Activated T-helper 1 cell treated with Interleukin-2 at 50 U/mL for 16 hours (primary cell): ENCODE data around the gene CCDC178.
"Not testable (repeated sequence)": the region's sequence is repeated elsewhere in the genome, so short reads cannot be mapped to it uniquely, and the experiment has no call there.

Experiments used
- DNase-seq: peaks from one replicate; pipeline ENCODE4 v3.0.0-alpha.2; 2020; ENCODE audit warnings: low read depth

The CCDC178 gene

DNA sequence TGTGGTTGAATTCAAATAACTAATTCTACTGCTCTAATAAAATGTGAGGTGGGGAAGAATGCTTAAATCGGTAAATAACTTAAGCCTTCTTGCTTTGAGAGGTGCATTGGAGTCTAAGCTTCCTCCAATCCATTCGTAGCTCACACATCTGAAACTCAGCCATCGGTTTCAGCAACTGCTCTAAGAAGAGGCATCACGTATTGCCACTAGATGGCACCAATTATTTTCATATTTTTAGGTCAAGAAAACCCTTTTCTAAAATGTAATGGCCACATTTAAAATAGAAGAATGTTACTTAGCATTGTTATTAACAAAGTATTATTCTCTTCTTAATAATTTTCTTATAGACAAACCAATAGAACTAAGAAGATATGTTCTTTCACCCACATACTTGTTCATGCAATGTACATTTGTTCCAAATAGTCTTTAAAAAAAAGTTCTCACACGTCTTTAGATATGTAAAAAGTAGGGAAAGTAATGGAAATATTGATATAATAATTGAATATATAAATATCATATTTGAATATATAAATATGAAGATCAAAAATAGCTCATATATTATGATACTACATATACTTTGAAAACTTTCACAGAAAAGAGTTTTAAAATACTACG is 229.8 kb downstream of the CCDC178 start:
- no peak for DNase-seq

DNA sequence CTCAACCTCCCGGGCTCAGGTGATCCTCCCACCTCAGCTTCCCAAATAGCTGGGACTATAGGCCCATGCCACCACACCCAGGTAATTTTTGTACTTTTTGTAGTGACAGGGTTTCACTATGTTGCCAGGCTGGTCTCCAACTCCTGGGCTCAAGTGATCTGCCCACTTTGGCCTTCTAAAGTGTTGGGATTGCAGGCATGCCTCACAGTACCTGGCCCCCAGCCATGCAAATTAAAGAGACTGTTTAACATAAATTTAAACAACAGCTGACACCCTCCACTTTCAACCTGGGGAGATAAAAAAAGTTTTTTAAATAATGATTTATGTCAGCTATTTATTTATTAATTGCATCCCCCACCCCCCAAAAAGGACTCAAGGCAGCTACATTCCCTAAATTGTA is 234.7 kb downstream of the CCDC178 start:
- no peak for DNase-seq

DNA sequence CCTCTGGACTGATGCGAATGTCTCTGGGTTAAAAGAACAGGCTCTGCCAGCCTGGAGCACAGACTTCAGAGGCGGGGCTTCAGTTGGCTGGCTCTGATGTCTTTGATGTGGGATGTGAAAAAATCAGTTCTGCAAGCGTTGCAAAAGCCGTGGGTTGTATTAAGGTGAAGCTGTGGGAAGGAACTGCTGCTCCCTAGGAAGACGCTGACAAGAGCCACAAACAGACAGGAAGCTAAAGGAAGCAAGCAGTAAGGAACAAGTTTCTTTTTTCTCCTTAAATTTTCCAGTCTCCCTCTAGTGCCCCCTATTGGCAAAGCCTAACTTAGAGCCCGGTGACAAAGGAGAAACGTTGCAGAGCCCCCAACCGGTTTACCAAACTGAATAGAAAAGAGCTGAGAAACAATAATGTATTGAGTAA is 239.0 kb downstream of the CCDC178 start:
- no peak for DNase-seq

DNA sequence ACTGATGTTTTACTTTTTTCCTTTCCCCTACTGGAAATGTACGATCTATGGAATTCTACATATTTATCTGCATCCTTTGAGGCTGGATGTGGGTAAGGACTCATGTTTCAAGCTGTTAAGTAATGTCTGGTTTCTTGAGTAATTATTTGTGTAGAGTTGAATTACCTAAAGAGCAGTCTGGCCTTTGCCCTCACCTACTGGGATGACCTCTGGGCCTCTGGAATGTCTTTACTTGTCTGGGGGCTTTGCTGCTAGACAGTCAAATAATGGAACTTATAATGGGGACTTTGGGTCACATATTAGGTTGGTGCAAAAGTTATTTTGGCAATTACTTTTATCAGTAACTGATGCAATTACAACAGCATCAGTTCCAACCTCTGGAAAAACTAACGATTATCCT is 244.7 kb downstream of the CCDC178 start:
- no peak for DNase-seq

DNA sequence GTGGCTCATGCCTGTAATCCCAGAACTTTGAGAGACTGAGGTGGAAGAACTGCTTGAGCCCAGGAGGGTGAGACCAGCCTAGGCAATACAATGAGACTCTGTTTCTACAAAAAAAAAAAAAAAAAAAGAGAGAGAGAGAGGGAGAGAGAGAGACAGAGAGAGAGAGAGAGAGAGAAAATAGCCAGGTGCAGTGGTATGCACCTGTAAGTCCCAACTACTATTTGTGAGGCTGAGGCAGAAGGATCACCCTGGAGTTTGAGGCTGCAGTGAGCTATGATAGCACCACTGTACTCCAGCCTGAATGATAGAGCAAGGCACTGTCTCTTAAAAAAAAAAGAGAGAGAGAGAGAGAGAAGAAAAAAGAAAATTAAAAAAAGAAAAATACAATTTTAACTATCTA is 245.7 kb downstream of the CCDC178 start:
- no peak for DNase-seq

GRCh38 chr18:33184958-33185357 is 255.6 kb downstream of the CCDC178 start:
- DNase-seq = no peak

DNA sequence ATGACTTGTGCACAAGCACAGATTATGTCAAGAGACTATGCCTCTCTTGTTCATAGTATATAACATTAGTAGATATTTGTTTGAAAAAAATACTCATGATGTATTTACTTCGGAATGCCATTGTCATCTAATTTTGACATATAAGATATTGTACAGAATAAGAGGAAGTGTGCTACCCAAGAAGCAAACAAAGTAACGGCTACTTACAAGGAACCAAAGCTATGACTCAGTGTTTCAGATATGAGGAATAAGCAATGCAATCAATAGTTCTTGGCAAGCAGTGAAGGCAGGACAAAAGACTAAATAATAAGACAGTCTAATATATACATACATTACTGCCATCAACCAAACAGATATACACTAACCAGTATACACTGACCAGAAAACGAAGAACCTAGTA is 256.3 kb downstream of the CCDC178 start:
- no peak for DNase-seq

DNA sequence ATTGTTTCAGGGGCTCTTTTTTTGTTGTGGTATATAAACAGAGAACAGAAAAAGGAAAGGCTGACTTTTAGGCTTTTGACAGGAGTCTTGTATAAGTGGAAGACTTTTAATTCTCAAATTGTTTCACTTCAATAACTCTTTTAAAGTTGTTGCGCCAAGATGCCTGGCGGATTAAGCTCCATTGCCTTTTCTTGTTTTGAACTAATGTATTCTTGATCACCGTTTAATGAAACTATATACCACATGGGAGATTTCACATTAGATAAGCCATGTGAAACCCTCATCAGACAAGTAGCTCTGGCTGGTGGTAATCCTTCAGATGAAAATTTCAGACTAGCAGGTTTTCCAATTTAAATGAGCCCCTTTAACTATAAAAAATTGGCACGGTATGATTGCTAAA is 257.4 kb downstream of the CCDC178 start:
- no peak for DNase-seq

- DNase-seq = no peak
Measured at GRCh38 chr18:33181016-33181415, 259.5 kb downstream of the CCDC178 start.

DNA sequence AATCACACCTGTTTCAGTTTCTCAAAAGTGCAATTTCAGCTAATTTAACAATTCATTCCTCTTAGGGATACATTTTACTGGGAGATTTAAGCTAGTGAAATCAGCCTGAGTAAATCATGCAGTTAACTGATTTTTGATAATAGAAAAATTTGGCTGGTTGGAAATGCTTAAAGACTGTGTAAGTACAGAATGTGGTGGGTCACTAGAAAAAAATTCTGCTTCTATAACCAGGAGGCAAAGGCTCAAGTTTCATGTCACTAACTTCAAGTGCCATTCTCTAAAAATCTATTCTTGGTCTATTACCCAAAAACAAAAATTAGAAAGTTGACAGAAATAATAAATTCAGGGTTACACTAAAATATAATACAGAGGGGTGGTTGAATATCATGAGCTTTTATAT is 271.3 kb downstream of the CCDC178 start:
- no peak for DNase-seq

DNA sequence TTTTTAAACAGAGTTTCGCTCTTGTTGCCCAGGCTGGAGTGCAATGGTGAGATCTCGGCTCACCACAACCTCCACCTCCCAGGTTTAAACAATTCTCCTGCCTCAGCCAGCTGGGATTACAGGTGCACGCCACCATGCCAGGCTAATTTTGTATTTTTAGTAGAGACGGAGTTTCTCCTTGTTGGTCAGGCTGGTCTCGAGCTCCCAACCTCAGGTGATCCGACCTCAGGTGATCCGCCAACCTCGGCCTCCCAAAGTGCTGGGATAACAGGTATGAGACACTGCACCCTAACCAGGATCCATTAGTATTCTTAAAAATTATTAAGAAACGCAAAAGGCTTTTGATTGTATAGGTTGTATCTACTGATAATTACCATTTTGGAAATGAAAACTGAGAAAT is 276.4 kb downstream of the CCDC178 start:
- not testable (repeated sequence) for DNase-seq

DNA sequence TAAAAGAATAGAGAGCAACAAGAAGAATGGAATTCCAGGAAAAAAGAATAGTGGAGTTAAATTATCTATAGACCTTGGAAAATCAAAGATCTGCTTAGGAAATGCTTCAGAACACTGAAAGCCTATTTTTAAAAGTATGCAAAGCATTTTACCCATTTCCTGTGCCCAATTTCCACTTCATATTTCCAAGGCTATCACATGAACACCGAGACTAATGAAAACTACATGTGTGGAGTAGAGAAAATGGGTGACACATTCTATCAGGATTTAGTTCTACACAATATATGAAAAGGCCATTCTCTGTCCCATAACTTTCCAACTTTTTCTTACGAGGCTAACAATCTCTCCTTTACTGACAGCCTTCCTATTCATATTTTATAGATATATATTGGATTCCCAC is 279.4 kb downstream of the CCDC178 start:
- DNase-seq = no peak

- DNase-seq = no peak
Measured at GRCh38 chr18:33159151-33159550, 281.4 kb downstream of the CCDC178 start.

DNA sequence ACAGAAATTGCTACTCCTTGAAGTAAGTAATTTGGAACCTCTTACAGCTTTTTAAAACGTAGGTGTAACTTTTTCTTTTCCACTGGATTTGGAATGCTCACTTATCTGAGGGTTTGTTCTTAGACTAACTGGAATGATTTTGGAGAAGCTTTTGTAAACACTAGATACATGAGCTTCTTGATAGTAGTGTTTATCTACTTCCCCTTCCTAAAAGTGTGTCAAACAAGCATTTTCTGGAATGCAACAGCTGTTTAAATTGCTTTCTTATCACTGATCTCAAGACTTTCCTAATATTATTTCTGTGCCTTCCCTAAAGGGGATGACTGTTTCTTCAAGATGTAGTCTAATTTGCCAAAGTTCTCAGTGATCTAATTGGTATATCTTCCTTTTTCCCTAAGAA is 282.6 kb downstream of the CCDC178 start:
- DNase-seq = no peak

DNA sequence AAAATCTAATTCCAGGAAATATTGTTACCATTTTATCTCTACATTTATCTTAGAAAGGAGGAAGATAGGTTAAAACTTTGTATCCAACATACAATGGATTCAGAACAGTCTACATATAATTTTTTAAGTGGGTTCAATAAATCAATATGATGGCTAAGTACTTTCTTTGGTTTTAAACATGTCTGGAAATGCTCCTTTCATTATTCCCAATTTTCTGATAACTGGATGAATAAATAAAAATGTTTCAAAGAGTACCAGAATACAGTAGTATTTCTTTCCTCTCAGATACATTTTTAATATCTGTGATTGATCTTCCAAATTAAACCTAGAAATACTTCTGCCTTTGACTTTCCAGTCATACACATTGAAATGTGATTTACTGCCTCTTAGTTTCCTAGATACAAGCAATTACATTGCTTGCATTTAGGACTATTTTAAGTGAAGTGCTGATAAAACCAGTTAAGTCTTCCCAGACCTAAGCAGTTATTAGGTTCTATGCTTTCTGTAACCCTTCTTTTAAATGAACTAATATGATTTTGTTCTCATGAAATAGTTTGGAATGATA is 283.5 kb downstream of the CCDC178 start:
- DNase-seq = no peak

GRCh38 chr18:33154049-33154448 is 286.5 kb downstream of the CCDC178 start:
- no peak for DNase-seq

DNA sequence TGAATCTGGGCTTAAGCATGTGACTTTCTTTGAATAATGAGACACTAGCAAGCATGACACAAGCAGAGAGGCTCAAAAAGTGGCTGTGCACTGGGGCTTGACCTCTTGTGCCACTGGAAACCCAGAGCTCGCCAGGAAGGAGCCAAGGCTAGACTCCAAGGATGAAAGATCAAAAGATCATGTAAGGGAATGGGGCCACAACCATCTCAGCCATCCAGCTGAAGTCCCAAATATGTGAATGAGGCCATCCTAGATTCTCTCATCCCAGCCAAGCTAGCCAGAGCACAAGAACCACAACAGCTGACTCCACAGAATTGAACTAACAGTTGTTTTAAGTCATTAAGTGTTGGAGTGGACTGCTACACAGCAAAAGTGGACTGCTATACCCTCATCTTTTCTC is 288.1 kb downstream of the CCDC178 start:
- no peak for DNase-seq

DNA sequence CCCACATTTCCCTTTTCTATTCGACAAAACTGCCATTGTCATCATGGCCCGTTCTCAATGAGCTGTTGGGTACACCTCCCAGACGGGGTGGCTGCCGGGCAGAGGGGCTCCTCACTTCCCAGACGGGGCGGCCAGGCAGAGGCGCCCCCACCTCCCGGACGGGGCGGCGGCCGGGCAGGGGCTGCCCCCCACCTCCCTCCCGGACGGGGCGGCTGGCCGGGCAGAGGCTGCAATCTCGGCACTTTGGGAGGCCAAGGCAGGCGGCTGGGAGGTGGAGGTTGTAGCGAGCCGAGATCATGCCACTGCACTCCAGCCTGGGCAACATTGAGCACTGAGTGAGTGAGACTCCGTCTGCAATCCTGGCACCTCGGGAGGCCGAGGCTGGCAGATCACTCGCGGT is 292.7 kb downstream of the CCDC178 start:
- DNase-seq = not testable (repeated sequence)

GRCh38 chr18:33146014-33146413 is 294.5 kb downstream of the CCDC178 start:
- DNase-seq = no peak

- DNase-seq = no peak
Measured at GRCh38 chr18:33135951-33136660, 304.4 kb downstream of the CCDC178 start.

- no peak for DNase-seq
Measured at GRCh38 chr18:33132657-33133056, 307.9 kb downstream of the CCDC178 start.

DNA sequence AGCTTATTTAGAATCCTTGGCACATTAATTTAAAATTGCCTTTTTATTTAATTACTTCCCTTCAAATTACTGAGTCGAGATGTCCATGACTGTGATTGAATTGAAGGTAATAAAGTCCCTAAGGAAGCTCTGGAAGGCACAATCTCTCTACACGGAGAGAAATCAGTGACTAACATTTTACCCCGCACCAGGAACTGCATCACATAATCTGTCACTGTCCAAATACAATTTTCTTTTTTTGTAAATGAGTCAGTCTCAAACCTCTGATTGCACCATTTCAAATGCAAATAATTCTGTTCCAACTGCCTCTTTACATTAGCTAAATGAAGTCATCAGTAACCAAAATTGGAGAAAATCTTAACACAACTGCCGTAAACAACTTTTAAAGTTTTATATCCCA is 311.9 kb downstream of the CCDC178 start:
- no peak for DNase-seq

DNA sequence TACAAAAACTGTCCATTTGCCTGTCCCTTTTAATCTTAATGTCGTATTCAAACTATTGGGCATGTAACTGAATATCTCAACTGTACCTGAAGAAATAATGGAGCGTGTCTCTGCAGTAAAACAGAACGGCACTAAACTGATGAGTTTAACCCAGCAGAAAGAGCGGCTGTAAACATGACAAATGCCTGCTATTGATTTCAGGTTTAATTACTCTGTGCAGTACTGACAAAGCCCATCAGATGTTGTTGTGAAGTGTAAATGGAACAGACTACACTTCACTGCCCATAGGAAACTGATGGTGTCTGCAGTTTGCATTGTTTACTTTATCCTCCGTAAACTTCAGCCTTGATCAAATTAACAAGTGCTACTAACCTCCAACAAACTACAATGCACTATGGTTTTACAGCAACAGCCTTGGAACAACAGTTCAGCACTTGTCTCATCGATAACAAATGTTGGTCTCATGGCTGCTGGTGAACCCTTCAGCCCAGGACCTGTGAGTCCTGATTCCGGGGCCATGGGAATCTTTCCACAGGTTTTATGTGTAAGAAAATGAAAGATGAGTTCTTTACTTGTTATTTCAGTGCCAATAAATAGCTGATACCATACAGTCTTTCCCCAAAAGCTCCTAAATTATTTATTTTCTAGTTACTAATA is 316.5 kb downstream of the CCDC178 start:
- no peak for DNase-seq
